A172 (cell line): ENCODE measurements around the gene SPACDR. TPM values are rescaled to one million over a fixed set of nuclear protein-coding genes. Genes with fewer than 3 reads are reported as not detected.
"Not testable (repeated sequence)": the region's sequence is repeated elsewhere in the genome, so short reads cannot be mapped to it uniquely, and the experiment has no call there.

Source experiments
- DNase-seq: peaks from one replicate; pipeline ENCODE4 v3.0.0-alpha.2; 2015; ENCODE audit warnings: low spot score
- total RNA-seq: library from RNA; depleted of rRNA; stranded (reverse); fragments of >200 nt; shearing (Covaris generic); gene quantifications from 2 replicates; pipeline ENCODE4 v1.2.3, GENCODE V29; 2014; rRNA removed

Gene SPACDR, protein sequence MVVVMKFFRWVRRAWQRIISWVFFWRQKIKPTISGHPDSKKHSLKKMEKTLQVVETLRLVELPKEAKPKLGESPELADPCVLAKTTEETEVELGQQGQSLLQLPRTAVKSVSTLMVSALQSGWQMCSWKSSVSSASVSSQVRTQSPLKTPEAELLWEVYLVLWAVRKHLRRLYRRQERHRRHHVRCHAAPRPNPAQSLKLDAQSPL
- 0.60 and 8.3 TPM in 2 replicates for total RNA-seq

DNA sequence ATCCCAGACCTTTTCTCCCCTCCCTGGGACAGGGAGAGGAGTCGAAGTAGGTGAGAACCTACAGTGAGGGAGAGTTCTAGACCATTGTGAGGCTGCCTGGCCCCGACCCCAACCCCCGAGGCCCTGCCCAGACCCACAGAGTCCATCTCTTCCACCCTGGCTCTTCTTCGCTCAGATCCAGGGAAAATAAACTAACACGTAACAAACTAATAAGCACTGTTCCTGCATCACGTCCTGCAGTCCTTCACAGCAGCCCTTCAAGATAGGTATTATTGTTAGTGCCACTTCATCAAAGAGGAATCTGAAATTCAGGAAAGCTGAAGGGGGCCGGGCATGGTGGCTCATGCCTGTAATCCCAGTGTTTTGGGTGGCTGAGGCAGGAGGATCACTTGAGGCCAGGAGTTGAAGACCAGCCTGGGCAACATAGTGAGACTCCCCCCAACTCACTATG lies at the start of gene SPACDR:
SPACDR (minus strand) TSS at position 51 of the 451 bp plus-strand sequence. CDS start 235 bp downstream, outside the sequence.
- DNase-seq, result peak; percentile 18

DNA sequence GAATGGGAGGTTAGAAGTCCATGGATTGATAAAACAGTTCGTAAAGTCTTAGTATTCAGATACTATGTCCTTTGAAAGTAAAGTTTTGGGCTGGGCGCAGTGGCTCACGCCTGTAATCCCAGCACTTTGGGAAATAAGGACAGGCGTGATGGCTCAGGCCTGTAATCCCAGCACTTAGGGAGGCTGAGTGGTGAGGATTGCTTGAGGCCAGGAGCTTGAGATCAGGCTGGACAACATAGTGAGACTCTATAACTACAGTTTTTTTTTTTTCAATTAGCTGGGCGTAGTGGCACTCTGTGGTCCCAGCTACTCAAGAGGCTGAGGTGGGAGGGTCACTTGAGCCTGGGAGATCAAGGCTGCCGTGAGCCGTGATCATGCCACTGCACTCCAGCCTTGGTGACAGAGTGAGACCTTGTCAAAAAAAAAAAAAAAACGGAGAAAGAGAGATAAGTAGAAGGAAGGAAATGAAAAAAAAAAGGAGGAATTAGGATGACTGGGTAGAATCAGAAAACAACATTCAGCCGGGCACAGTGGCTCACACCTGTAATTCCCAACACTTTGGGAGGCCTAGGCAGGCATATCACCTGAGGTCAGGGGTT lies 49.3 kb upstream of the SPACDR start:
- no peak for DNase-seq

DNA sequence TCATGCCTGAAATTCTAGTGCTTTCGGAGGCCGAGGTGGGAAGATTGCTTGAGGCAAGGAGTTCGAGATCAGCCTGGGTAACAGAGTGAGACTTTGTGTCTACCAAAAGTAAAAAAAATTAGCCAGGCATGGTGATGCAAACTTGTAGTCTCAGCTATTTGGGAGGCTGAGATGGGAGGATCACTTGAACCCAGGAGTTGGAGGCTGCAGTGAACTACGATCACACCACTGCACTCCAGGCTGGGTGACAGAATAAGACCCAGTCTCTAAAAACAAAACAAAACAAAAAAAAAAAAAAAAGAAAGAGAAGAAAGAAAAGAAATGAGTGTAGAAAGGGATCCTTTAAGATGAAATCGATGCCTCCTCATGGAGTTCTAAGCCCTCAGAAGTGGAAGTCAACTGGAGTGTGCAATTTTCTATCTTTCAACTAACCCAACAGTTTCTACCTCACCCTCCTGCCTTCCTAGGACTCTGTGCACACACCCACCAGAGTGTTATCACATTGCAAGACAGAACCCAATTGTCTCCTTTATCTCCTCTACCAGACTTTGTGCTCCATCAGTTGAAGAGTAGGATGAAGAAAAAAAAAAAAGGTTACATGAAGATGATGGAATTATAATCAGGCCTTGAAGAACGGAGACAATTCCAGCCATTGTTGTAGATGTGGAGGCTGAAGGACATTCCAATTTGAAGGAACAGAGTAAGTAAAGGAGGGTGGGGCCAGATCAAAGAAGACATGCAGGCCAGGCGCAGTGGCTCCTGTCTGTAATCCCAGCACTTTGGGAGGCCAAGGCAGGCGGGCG lies 46.6 kb upstream of the SPACDR start:
- no peak for DNase-seq

DNA sequence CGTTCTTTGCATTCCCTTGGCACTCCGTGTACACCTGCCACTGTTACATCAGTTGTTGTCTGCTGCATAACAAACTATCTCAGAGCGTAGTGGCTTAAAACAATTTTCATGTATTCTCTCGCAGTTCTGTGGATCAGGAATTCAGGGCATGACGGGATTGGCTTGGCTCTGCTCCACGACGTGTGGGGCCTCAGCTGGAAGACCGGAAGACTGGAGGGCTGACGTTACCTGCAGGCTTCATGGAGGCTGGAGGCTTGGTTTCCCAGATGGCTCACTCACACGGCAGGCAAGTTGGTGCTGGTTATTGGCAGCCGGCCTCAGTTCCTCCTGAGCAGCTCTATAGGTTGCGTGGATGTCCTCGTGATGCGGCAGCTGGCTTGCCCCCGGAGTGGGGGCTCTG lies 45.2 kb upstream of the SPACDR start:
- DNase-seq, result peak; percentile 51

DNA sequence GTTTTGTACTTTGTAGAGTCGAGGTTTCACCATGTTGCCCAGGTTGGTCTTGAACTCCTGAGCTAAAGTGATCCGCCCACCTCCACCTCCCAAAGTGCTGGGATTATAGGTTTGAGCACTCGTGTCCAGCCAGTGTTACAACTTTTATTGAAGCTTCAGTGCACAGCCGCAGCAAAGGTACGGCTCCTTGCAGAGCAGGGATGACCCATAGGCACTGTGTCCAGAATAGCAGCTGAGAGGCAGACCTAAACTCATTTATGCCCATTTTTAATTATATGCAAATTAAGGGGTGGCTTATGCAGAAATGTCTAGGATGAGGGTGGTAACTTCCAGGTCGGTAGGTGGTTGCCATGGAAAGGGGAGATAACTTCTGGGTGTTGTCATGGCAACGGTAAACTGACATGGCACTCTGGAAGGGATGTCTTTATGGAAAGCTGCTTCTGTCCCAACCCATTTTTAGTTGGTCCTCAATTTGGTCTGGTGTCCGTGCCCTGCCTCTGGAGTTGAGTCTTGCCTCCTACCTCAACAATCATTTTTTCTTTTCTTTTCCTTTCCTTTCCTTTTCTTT lies 42.4 kb upstream of the SPACDR start:
- no peak for DNase-seq

DNA sequence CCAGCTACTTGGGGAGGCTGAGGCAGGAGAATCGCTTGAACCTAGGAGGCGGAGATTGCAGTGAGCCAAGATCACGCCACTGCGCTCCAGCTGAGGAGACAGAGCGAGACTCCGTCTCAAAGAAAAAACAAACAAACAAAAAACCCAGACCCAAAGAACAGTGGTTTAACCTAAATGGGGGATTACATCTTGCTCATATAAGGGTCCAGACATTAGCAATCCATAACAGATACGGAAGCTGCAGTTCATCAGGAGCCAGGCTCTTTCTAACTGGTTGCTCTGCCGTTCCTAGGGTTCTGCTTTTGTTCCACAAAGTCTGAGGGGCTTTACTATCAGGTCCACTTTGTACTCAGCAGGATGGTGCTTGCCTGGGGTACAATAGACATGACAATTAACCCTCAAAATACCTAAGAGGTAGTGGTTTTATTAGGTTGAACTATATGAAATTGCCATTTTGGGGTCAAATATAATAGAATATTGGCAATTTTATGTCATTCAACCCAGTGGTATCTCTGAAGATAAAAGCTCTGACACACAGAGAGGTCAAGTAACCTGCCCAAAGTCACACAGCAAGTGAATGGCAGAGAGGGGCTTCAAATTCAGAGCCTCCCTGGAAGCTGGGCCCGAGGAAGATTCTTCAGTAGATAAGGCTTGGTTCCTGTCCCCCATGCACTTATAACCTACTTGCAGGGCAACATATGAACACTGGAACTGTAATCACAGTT lies 41.0 kb upstream of the SPACDR start:
- DNase-seq, result no peak

DNA sequence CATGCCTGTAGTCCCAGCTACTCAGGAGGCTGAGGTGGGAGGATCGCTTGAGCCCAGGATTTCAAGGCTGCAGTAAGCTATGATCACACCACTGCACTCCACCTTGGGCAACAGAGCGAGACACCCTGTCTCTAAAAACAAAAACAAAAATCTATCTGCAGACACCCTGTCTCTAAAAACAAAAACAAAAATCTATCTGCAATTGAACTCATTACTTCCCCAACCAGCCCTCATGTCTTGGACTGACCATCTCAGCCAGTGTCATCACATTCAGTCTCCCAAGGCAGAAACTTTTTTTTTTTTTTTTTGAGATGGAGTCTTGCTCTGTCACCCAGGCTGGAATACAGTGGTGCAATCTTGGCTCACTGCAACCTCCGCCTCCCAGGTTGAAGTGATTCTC lies 40.0 kb upstream of the SPACDR start:
- not testable (repeated sequence) for DNase-seq

DNA sequence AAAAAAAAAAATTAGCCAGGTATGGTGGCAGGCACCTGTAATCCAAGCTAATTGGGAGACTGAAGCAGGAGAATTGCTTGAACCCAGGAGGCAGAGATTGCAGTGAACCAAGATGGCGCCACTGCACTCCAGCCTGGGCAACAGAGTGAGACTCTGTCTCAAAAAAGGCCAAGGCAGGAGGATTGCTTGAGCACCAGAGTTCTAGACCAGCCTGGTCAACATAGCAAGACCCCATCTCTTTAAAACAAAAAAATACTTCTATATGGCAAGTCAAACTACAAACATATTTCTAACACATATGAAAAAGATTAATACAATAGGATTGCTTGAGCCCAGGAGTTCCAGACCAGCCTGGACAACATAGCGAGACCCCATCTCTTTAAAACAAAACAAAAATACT lies 36.7 kb upstream of the SPACDR start:
- not testable (repeated sequence) for DNase-seq

DNA sequence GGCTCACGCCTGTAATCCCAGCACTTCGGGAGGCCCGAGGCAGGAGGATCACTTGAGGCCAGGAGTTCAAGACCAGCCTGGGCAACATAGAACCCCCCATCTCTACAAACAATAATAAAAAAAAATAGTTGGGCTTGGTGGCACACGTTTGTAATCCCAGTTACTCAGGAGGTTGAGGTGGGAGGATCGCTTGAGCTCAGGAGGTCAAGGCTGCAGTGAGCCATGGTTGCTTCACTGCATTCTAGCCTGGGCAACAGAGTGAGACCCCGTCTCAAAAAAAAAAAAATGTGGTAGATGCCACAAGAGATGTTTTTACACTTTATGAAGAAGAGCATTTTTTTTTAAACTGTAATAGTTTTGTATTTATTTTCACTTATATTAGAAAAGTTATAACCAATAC lies 32.4 kb upstream of the SPACDR start:
- DNase-seq, result no peak

DNA sequence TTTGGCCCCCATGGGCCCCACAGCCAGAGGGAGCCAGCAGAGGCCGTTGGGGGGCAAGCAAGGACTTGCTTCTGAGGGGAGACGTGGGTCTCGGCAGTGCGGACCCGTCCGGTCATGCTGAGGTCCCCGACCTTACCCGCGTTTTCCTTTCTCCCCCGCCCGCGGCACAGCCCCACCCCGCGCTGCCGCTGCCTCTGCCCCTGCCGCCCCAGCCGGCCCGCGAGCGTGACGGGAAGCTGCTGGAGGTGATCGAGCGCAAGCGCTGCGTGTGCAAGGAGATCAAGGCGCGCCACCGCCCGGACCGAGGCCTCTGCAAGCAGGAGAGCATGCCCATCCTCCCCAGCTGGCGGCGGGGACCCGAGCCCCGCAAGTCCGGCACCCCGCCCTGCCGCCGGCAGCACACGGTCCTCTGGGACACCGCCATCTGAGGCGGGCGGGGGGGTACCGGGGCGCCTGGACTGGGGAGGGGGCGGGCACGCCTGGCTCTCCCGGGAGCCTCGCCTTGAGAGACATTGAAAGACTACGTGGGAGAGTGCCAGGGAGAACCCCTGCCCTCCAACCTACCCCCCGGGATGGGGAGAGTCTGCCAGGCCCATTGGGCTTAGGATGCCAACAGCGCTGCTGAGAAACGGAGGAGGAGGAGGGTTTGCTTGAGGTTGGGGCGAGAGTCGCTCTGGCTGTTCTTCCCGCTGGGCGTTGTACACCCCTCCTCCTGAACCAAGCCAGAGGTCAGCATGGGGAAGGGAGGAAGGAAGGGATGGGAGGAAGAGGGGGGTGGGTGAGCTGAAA lies 29.6 kb upstream of the SPACDR start:
- DNase-seq, result no peak

DNA sequence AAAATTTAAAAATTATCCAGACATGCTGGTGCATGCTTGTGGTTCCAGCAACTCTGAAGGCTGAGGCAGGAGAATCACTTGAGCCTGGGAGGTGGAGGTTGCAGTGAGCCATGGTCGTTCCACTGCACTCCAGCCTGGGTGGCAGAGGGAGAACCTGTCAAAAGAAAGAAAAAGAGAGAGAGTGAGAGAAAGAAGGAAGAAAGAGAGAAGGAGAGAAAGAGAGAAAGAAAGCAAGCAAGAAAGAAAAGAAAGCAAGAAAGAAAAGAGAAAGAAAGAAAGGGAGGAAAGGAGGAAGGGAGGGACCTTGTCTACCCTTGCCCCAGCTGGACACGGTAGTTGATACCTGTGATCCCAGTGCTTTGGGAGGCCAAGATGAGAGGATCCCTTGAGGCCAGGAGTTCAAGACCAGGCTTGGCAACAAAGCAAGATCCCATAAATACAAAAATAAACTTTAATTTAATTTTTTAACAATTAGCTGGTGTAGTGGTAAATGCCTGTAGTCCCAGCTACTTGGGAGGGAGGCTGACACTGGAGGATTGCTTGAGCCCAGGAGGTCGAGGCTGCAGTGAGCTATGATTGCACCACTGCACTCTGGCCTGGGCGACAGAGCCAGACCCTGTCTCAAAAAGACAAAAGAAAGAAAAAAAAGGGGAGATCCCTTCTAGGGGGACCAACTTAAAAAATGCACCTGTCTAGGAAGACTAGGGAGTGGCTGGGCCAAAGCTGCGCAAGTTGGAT lies 28.8 kb upstream of the SPACDR start:
- no peak for DNase-seq

DNA sequence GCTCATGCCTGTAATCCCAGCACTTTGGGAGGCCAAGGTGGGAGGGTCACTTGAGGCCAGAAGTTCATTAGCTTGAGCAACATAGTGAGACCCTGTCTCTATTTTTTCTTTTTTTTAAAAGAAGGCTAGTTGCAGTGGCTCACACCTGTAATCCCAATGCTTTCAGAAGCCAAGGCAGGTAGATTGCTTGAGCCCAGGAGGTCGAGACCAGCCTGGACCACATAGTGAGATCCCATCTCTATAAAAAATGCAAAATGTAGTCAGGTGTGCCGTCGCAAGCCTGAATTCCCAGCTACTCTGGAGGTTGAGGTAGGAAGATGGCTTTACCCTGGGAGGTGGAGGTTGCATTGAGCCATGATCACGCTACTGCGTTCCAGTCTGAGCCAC lies 27.1 kb upstream of the SPACDR start:
- no peak for DNase-seq

DNA sequence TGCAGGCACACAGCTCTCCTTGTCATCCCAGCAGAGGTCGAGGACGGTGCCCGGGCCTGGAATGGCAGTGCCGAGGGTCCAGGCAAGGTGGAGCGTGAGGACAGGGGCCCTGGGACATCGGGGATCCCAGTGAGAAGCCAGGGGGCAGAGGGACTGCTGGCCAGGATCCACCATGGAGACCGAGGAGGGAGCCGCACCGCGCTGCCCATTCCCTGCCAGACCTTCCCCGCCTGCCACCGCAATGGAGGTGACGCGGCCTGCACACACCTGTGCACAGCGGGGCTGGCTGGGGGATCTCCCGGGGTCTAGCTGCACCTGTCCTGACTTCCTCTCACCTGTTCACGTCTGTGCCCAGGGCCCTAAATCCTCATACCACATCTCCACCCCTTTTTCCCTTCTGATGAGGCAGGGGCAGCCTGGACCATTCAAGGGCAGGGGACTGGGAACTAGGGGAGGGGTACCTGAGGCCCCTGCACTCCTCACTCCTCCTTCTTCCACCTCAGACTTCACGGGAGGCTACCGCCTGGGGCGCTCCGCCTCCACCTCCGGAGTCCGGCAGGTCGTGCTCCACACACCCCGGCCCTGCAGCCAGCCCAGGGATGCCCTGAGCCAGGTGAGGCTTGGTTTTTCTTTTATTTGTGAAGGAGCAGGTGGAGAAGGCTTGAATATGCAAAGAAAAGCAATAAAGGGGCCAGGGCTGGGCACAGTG lies 26.6 kb upstream of the SPACDR start:
- no peak for DNase-seq

DNA sequence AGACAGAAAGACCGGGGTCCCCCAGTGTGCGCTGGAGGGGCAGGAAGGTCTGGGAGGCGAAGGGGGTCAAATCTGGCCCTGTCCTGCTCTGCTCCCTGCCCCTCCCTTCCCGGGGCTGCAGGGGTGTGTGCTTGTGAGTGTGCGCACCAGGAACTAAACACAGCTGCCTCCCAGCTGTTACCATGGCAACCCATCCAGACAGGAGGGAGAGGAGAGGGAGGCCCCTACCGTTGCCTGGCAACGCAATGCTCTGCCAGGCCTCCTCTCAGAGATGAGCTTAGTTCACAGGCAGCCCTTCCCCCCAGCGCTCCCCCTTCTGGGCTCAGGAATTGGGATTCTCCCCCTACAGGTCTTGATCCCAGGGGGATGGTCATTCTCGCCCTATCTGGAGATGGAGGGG lies 25.8 kb upstream of the SPACDR start:
- DNase-seq, result peak; percentile 83

DNA sequence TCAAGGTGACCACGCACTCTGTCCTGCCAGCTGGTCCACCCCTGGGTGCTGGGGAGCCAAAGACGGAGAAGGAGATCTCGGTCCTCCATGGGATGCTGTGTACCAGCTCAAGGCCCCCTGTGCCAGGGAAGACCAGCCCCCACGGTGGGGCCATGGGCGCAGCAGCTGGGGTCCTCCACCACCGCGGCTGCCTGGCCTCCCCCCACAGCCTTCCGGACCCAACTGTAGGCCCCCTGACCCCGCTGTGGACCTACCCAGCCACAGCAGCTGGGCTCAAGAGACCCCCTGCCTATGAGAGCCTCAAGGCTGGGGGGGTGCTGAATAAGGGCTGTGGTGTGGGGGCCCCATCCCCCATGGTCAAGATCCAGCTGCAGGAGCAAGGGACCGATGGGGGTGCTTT lies 25.1 kb upstream of the SPACDR start:
- DNase-seq, result no peak

DNA sequence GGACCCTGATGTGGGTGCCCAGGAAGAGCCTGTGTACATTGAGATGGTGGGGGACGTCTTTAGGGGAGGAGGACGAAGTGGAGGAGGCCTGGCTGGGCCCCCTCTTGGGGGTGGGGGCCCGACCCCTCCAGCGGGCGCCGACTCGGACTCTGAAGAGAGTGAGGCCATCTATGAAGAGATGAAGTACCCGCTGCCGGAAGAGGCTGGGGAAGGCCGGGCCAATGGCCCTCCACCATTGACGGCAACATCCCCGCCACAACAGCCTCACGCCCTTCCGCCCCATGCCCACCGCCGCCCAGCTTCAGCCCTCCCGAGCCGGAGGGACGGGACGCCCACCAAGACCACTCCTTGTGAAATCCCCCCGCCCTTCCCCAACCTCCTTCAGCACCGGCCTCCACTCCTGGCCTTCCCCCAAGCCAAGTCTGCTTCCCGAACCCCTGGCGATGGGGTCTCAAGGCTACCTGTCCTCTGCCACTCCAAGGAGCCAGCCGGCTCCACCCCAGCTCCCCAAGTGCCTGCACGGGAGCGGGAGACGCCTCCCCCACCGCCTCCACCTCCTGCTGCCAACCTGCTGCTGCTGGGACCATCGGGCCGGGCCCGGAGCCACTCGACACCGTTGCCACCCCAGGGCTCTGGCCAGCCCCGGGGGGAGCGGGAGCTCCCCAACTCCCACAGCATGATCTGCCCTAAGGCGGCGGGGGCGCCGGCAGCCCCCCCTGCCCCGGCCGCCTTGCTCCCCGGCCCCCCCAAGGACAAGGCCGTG lies 24.5 kb upstream of the SPACDR start:
- DNase-seq, result no peak

DNA sequence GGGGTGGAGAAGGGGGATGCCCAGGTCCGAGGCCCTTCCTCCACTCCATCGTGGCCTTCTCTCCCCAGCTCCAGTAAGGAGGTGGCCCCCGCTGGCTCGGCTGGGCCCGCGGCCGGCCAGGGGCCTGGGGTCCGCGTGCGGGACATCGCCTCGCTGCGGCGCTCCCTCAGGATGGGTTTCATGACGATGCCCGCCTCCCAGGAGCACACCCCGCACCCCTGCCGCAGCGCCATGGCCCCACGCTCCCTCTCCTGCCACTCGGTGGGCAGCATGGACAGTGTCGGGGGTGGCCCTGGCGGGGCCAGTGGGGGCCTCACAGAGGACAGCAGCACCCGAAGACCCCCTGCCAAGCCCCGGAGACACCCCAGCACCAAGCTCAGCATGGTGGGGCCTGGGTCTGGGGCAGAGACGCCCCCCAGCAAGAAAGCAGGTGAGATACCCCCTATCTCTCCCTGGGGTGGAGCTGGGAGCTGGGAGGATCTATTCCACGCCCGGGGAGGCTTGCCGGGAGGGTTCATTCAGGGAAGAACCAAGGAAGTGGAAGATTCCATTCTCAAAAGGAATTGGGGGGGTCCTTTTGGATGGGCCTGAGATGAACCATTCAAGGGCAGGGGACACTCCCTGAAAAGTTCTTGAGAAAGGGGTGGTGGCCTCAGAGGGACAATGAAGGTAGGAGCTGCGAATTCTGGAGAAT lies 22.8 kb upstream of the SPACDR start:
- DNase-seq, result peak; percentile 51

DNA sequence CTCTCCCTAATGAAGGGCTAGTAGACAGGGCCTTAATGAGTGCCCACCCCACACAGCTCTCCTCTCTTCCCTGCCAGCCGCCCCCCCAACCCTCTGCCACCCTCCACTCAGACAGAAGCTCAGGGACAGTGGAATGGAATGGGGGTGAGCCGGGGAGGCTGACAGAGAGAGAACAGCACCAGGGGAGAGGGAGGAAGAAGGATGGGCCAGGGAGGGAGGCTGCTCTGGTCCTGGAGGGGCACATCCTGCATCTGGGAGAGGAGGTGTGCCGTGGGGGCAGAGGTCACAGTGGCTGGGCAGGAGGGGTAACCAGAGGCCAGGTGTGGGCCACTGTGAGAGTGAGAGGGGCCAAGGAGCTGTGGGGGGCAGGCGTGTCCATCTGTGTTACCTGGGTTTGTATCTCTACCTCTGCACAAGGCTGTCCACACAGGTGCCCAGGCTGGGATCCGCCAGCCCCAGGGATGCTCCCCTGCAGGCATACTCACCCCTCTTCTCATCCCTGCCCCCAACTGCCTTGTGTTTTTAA lies 22.1 kb upstream of the SPACDR start:
- DNase-seq, result no peak
